ENCODE measurements around the gene LRBA.
"Not testable (repeated sequence)": the region's sequence is repeated elsewhere in the genome, so short reads cannot be mapped to it uniquely, and the experiment has no call there.

LRBA gene

GRCh38 chr4:150931005-150931404, 84.1 kb downstream of the LRBA start:
- Histone ChIP-seq H3K36me3 (ENCODE audit: insufficient read depth, low read length) (no peaks in the 10 kb centered on the region), H3K9ac (ENCODE audit: low read depth, low read length) (no peak overlapping the region), H3K9me3 (ENCODE audit: control insufficient read depth, insufficient read depth, low read length) (no peaks in the 10 kb centered on the region; the same call in 1 of the 2 replicates), H3K4me1 (ENCODE audit: insufficient read depth, low read length) (no peaks in the 10 kb centered on the region)

DNA sequence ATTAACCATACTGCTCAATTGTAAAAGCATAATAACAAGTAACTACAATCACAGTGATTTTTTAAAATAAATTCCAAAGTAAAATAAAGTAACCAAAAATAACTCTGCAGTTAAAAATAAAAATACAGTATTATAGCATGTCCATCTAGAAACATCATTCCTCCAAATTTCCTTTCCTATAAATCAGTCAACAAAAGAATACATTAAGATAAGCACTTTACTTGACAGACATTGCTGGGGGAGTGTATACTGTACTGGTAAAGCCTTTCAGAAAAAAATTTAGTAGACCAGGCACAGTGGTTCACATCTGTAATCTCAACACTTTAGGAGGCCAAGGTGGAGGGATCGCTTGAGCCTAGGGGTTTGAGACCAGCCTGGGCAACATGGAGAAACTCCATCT, 91.1 kb downstream of the LRBA start:
- no peak overlapping the region for H3K9ac ChIP-seq (ENCODE audit: low read depth, low read length)
- H3K9me3 ChIP-seq (ENCODE audit: control insufficient read depth, insufficient read depth, low read length), result no peaks in the 10 kb centered on the region
- no peaks in the 10 kb centered on the region for H3K36me3 ChIP-seq (ENCODE audit: insufficient read depth, low read length)
- H3K4me1 ChIP-seq (ENCODE audit: insufficient read depth, low read length), result no peaks in the 10 kb centered on the region

DNA sequence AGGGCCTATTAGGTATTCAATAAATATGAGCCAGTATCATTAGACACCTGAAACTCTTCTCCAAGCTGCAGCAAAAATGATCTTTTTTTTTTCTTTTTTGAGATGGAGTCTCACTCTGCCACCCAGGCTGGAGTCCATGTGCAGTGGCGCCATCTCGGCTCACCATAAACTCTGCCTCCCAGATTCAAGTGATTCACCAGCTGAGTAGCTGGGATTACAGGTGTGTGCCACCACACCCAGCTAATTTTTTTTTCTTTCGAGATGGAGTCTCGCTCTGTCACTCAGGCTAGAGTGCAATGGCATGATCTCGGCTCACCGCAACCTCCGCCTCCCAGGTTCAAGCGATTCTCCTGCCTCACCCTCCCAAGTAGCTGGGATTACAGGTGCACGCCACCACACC, 93.6 kb downstream of the LRBA start:
- not testable (repeated sequence) for H3K9ac ChIP-seq (ENCODE audit: low read depth, low read length); H3K36me3 ChIP-seq (ENCODE audit: insufficient read depth, low read length); H3K9me3 ChIP-seq (ENCODE audit: control insufficient read depth, insufficient read depth, low read length); H3K4me1 ChIP-seq (ENCODE audit: insufficient read depth, low read length)

DNA sequence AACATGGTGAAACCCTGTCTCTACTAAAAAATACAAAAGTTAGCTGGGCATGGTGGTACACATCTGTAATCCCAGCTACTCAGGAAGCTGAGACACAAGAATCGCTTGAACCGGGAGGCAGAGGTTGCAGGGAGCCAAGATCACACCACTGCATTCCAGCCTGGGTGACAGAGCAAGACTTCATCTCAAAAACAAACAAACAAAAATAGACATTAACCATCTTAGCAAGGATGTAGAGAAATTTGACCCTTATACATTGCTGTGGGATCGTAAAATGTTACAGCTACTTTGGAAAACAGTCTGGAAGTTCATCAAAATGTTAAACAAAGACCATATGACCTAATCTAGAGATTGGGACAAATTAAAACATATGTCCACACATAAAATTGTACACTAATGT, 96.5 kb downstream of the LRBA start:
- H3K9ac ChIP-seq (ENCODE audit: low read depth, low read length); H3K4me1 ChIP-seq (ENCODE audit: insufficient read depth, low read length); H3K36me3 ChIP-seq (ENCODE audit: insufficient read depth, low read length); H3K9me3 ChIP-seq (ENCODE audit: control insufficient read depth, insufficient read depth, low read length): not testable (repeated sequence)

DNA sequence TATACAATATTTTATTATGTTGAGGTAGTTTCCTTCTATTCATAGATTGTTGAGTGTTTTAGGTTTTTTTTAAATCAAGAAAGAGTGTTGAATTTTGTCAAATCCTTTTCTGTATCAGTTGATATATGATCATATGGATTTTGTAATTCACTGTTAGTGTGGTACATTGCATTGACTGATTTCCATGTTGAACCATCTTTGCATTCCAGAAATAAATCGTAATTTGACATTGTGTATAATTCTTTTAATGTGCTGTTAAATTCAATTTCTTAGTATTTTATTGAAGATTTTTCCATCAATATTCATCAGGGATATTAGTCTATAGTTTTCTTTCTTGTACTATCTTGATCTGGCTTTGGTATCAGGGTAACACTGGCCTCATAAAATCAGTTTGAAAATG, 103.8 kb downstream of the LRBA start:
- Histone ChIP-seq H3K9ac (ENCODE audit: low read depth, low read length) (no peak overlapping the region), H3K36me3 (ENCODE audit: insufficient read depth, low read length) (no peaks in the 10 kb centered on the region), H3K9me3 (ENCODE audit: control insufficient read depth, insufficient read depth, low read length) (no peaks in the 10 kb centered on the region), H3K4me1 (ENCODE audit: insufficient read depth, low read length) (peaks cover 3% of the 10 kb centered on the region; the same call in 1 of the 2 replicates)

GRCh38 chr4:150909116-150909515, 106.0 kb downstream of the LRBA start:
- peaks cover 3% of the 10 kb centered on the region; the same call in 1 of the 2 replicates for H3K4me1 ChIP-seq (ENCODE audit: insufficient read depth, low read length)
- H3K9ac ChIP-seq (ENCODE audit: low read depth, low read length), result no peak overlapping the region
- no peaks in the 10 kb centered on the region for H3K9me3 ChIP-seq (ENCODE audit: control insufficient read depth, insufficient read depth, low read length)
- H3K36me3 ChIP-seq (ENCODE audit: insufficient read depth, low read length), result no peaks in the 10 kb centered on the region

- Histone ChIP-seq H3K36me3 (ENCODE audit: insufficient read depth, low read length) (peaks cover 3% of the 10 kb centered on the region), H3K4me1 (ENCODE audit: insufficient read depth, low read length) (peaks cover 3% of the 10 kb centered on the region; the same call in 1 of the 2 replicates), H3K9ac (ENCODE audit: low read depth, low read length) (no peak overlapping the region), H3K9me3 (ENCODE audit: control insufficient read depth, insufficient read depth, low read length) (no peaks in the 10 kb centered on the region)
Measured at GRCh38 chr4:150906987-150907633, 108.0 kb downstream of the LRBA start.

- Histone ChIP-seq H3K9me3 (ENCODE audit: control insufficient read depth, insufficient read depth, low read length) (no peaks in the 10 kb centered on the region), H3K36me3 (ENCODE audit: insufficient read depth, low read length) (peaks cover 3% of the 10 kb centered on the region), H3K9ac (ENCODE audit: low read depth, low read length) (no peak overlapping the region), H3K4me1 (ENCODE audit: insufficient read depth, low read length) (peaks cover 3% of the 10 kb centered on the region; the same call in 1 of the 2 replicates)
Measured at GRCh38 chr4:150904671-150905070, 110.4 kb downstream of the LRBA start.

DNA sequence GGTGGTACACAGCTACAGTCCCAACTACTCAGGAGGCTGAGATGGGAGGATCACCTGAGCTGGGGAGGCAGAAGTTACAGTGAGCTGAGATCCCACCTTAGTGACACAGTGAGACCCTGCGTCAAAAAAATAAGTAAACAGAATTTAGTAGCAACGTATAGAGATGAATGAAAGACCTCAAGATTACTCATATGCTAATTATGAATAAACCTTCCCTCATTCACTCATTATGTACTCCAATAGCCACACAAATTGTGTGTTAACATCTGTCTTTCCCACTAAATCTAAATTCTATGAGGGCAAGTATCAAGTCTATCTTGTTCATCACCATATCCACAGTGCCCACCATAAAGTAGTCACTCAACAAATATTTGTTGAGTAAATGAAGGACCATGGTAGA, 111.5 kb downstream of the LRBA start:
- no peaks in the 10 kb centered on the region for H3K9me3 ChIP-seq (ENCODE audit: control insufficient read depth, insufficient read depth, low read length)
- H3K9ac ChIP-seq (ENCODE audit: low read depth, low read length), result no peak overlapping the region
- H3K4me1 ChIP-seq (ENCODE audit: insufficient read depth, low read length), result peaks cover 3% of the 10 kb centered on the region; the same call in 1 of the 2 replicates
- peaks cover 3% of the 10 kb centered on the region for H3K36me3 ChIP-seq (ENCODE audit: insufficient read depth, low read length)

- no peak overlapping the region for H3K9ac ChIP-seq (ENCODE audit: low read depth, low read length)
- H3K4me1 ChIP-seq (ENCODE audit: insufficient read depth, low read length), result no peaks in the 10 kb centered on the region
- no peaks in the 10 kb centered on the region for H3K36me3 ChIP-seq (ENCODE audit: insufficient read depth, low read length)
- no peaks in the 10 kb centered on the region for H3K9me3 ChIP-seq (ENCODE audit: control insufficient read depth, insufficient read depth, low read length)
Measured at GRCh38 chr4:150896497-150896896, 118.6 kb downstream of the LRBA start.

DNA sequence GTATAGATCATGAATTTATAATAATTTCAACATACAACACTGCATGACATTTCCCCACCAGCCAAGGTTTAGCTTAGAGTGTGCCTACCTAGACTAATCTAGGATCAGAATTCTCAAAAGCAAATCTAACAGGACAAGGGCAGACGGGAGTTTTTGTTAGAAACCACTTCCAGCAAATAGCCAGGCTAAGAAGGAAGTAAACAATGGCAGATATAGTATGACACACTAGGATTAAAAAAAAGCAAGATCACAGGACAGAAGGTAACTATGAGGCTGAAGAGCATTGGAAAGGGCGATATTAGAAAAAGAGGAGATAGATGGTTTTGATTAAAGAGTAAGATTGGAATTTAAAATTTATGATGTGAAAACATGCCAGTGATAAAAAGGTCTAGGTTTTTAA, 124.8 kb downstream of the LRBA start:
- H3K9ac ChIP-seq (ENCODE audit: low read depth, low read length), result no peak overlapping the region
- no peaks in the 10 kb centered on the region for H3K4me1 ChIP-seq (ENCODE audit: insufficient read depth, low read length)
- H3K36me3 ChIP-seq (ENCODE audit: insufficient read depth, low read length), result no peaks in the 10 kb centered on the region
- no peaks in the 10 kb centered on the region for H3K9me3 ChIP-seq (ENCODE audit: control insufficient read depth, insufficient read depth, low read length)

DNA sequence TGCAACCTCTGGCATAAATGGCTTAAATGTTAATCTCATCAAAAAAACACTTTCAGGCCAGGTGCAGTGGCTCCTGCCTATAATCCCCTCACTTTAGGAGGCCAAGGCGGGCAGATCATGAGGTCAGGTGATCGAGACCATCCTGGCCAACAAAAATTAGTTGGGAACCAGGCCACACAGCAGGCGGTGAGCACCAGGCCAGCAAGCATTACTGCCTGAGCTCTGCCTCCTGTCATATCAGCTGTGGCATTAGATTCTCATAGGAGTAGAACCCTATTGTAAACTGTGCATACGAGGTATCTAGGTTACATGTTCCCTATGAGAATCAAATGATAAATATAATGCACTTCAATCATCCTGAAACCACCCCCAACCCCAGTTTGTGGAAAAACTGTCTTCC, 125.8 kb downstream of the LRBA start:
- no peaks in the 10 kb centered on the region for H3K4me1 ChIP-seq (ENCODE audit: insufficient read depth, low read length)
- no peaks in the 10 kb centered on the region for H3K9me3 ChIP-seq (ENCODE audit: control insufficient read depth, insufficient read depth, low read length)
- H3K36me3 ChIP-seq (ENCODE audit: insufficient read depth, low read length), result no peaks in the 10 kb centered on the region
- no peak overlapping the region for H3K9ac ChIP-seq (ENCODE audit: low read depth, low read length)

- Histone ChIP-seq H3K9me3 (ENCODE audit: control insufficient read depth, insufficient read depth, low read length) (no peaks in the 10 kb centered on the region), H3K36me3 (ENCODE audit: insufficient read depth, low read length) (no peaks in the 10 kb centered on the region), H3K4me1 (ENCODE audit: insufficient read depth, low read length) (no peaks in the 10 kb centered on the region), H3K9ac (ENCODE audit: low read depth, low read length) (no peak overlapping the region)
Measured at GRCh38 chr4:150888625-150889024, 126.5 kb downstream of the LRBA start.

GRCh38 chr4:150888217-150888616, 126.9 kb downstream of the LRBA start:
- Histone ChIP-seq H3K9ac (ENCODE audit: low read depth, low read length) (no peak overlapping the region), H3K36me3 (ENCODE audit: insufficient read depth, low read length) (no peaks in the 10 kb centered on the region), H3K9me3 (ENCODE audit: control insufficient read depth, insufficient read depth, low read length) (no peaks in the 10 kb centered on the region), H3K4me1 (ENCODE audit: insufficient read depth, low read length) (no peaks in the 10 kb centered on the region)

DNA sequence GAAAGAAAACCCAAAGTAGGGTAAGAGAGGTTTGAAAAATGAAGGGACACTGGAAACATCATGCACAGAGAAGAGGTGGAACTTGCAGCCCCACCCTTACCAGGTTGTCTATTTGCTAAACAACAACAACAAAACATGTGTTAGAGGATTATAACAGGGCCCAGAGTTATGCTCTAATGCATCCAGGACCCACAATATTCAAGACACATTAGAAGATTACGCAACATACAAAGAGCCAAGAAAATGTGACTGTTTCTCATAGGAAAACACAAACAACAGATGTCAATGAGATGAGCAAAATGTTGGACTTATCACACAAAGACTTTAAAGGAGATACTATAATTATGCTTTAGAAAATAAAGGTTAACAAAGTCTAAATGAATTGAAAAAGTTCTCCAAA, 128.5 kb downstream of the LRBA start:
- H3K4me1 ChIP-seq (ENCODE audit: insufficient read depth, low read length), result no peaks in the 10 kb centered on the region

DNA sequence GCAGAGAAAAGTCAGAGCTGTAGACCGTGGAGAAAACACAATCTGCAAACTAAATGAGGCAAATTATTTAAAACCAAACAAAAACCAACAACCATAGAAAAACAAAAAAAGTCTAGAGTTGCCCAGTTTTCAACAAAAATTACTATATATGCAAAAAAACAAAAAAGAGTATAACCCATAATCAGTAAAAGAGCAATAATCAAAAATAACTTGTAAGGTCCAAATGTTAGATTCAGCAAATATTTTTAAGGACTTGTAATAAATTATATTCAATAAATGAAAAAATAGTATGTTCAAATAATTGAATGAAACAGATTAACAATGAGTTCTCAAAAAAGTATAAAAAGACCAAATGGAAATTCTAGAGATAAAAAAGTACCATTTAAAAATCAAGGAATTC, 130.5 kb downstream of the LRBA start:
- H3K4me1 ChIP-seq (ENCODE audit: insufficient read depth, low read length), result no peaks in the 10 kb centered on the region
- H3K36me3 ChIP-seq (ENCODE audit: insufficient read depth, low read length), result no peaks in the 10 kb centered on the region; the same call in 1 of the 2 replicates
- H3K9me3 ChIP-seq (ENCODE audit: control insufficient read depth, insufficient read depth, low read length), result peaks cover 13% of the 10 kb centered on the region
- H3K9ac ChIP-seq (ENCODE audit: low read depth, low read length), result no peak overlapping the region

More for the DNA sequence above, 128.5 kb downstream of the LRBA start:
- H3K9me3 ChIP-seq (ENCODE audit: control insufficient read depth, insufficient read depth, low read length), result no peaks in the 10 kb centered on the region
- no peak overlapping the region for H3K9ac ChIP-seq (ENCODE audit: low read depth, low read length)
- no peaks in the 10 kb centered on the region for H3K36me3 ChIP-seq (ENCODE audit: insufficient read depth, low read length)

Data from ES-I3 (cell line).